Astrocyte of the spinal cord (primary cell): ENCODE measurements around the gene PITPNC1.

Source experiments
- DNase-seq: peaks from one replicate; pipeline ENCODE4 v3.0.0; 2011; ENCODE audit warnings: low read depth, low spot score
- H3K4me3 ChIP-seq: 2 replicates; pipeline ENCODE4 v1.5.1; 2011; ENCODE audit warnings: low read depth, mild to moderate bottlenecking, low read length, moderate library complexity
- in situ Hi-C: cut with HindIII; loops from 2 replicates; pipeline ENCODE4 v1.10.0; 2017; ENCODE audit warnings: low sequenced_read_pairs
- TF ChIP-seq, protein P1 (sequence below): IDR thresholded peaks from 2 replicates; pipeline ENCODE4 v1.5.1; 2012; ENCODE audit warnings: low read depth, mild to moderate bottlenecking, low read length, inconsistent platforms

PITPNC1 gene

GRCh38 chr17:67657596-67657995 is 280.5 kb downstream of the PITPNC1 start:
- DNase-seq: no peak
- H3K4me3 ChIP-seq: no peak overlapping the region
- TF ChIP-seq, protein P1, sequence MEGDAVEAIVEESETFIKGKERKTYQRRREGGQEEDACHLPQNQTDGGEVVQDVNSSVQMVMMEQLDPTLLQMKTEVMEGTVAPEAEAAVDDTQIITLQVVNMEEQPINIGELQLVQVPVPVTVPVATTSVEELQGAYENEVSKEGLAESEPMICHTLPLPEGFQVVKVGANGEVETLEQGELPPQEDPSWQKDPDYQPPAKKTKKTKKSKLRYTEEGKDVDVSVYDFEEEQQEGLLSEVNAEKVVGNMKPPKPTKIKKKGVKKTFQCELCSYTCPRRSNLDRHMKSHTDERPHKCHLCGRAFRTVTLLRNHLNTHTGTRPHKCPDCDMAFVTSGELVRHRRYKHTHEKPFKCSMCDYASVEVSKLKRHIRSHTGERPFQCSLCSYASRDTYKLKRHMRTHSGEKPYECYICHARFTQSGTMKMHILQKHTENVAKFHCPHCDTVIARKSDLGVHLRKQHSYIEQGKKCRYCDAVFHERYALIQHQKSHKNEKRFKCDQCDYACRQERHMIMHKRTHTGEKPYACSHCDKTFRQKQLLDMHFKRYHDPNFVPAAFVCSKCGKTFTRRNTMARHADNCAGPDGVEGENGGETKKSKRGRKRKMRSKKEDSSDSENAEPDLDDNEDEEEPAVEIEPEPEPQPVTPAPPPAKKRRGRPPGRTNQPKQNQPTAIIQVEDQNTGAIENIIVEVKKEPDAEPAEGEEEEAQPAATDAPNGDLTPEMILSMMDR: no peak
- in situ Hi-C loops: no loop called here

DNA sequence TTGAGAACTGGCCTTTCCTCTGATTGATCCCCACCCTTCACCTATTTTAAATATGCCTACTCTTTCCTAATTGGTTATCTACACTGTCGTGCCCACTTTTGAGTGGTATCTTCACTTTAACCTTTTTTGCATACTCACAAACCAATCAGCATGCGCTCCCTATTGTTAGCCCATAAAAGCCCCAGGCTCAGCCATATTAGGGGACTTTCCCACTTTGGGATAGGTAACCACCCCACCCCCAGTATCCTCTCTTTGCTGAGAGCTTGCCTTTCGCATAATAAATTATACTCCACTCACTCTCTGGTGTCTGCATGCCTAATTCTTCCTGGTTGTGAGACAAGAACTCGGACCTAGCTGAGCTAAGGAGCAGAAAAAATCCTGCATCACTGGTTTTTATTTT is 281.2 kb downstream of the PITPNC1 start:
- H3K4me3 ChIP-seq: no peak overlapping the region
- TF ChIP-seq, protein P1: no peak
- in situ Hi-C loops: no loop called here
- DNase-seq: no peak

- in situ Hi-C loops: no loop called here
- TF ChIP-seq, protein P1: no peak
- no peak for DNase-seq
- no peak overlapping the region for H3K4me3 ChIP-seq
These were observed 281.9 kb downstream of the PITPNC1 start for GRCh38 chr17:67659028-67659427.

DNA sequence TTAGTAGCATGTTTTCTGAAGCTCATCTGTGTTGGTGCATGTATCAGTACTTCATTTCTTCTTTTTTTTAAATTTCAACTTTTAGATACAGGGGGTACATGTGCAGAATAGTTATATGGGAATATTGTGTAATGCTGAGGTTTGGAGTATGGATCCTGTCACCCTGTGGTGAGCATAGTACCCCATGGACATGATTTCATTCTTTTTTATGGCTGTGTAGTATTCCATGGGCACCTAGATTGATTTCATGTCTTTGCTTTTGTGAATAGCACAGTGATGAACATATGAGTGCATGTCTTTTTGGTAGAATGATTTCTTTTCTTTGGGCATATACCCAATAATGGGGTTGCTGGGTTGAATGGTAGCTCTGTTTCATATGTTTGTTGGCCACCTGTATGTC is 285.6 kb downstream of the PITPNC1 start:
- H3K4me3 ChIP-seq: no peak overlapping the region
- in situ Hi-C loops: no loop called here

DNA sequence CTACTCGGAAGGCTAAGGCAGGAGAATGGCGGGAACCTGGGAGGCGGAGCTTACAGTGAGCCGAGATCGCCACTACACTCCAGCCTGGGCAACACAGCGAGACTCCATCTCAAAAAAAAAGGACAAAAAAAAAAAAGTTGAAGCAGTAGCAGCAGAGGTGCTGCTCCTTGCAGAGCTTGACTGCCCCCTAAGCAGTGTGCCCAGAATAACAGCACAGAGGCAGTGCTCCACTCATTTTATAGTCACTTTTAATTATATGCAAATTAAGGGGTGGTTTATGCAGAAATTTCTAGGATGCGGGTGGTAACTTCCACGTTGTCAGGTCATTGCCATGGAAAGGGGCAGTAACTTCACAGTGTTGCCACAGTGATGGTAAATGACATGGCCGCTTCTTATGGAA is 286.4 kb downstream of the PITPNC1 start:
- DNase-seq: no peak
- TF ChIP-seq, protein P1: no peak
- no peak overlapping the region for H3K4me3 ChIP-seq
- in situ Hi-C loops: no loop called here

More for the DNA sequence above, 285.6 kb downstream of the PITPNC1 start:
- no peak for DNase-seq
- TF ChIP-seq, protein P1: no peak

GRCh38 chr17:67666028-67666427 is 288.9 kb downstream of the PITPNC1 start:
- no peak overlapping the region for H3K4me3 ChIP-seq
- TF ChIP-seq, protein P1: no peak
- in situ Hi-C loops: no loop called here
- no peak for DNase-seq

DNA sequence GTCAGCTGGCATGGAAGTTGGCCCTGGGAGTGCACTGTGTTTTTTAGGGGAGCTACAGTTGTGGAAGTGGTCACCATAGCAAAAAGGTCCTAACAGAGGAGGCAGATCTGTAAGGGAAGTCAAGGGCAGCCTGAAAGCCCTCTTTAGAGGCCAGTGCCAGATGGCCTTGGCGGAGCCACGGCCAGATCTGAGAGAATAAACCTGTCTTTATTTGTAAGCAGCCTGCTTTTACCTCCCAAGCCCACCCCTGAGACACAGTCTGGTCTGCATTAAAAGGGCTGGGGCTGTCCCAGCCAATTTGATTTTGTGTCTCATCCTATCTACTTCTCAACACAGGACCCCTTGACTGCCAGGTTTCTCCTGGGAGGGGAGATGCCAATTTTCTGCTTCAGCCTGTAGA is 289.6 kb downstream of the PITPNC1 start:
- TF ChIP-seq, protein P1: no peak
- DNase-seq: no peak
- in situ Hi-C loops: no loop called here
- no peak overlapping the region for H3K4me3 ChIP-seq
